Measurements from ENCODE around the gene LGALS9.
"Not testable (repeated sequence)": the region's sequence is repeated elsewhere in the genome, so short reads cannot be mapped to it uniquely, and the experiment has no call there.

Gene LGALS9

GRCh38 chr17:27654136-27654535 is 23.1 kb downstream of the LGALS9 start:
- DNase-seq (ENCODE audit: low read depth, low spot score): no peak

- peak; percentile 22 for DNase-seq (ENCODE audit: low read depth, low spot score)
These were observed 23.9 kb downstream of the LGALS9 start for GRCh38 chr17:27654654-27655524.

- not testable (repeated sequence) for DNase-seq (ENCODE audit: low read depth, low spot score)
These were observed 24.6 kb downstream of the LGALS9 start for GRCh38 chr17:27655525-27656111.

- not testable (repeated sequence) for DNase-seq (ENCODE audit: low read depth, low spot score)
These were observed 25.6 kb downstream of the LGALS9 start for GRCh38 chr17:27656620-27657019.

- DNase-seq (ENCODE audit: low read depth, low spot score): no peak
These were observed 26.6 kb downstream of the LGALS9 start for GRCh38 chr17:27657620-27658019.

- no peak for DNase-seq (ENCODE audit: low read depth, low spot score)
These were observed 28.7 kb downstream of the LGALS9 start for GRCh38 chr17:27659683-27660082.

GRCh38 chr17:27660436-27660835 is 29.4 kb downstream of the LGALS9 start:
- DNase-seq (ENCODE audit: low read depth, low spot score): no peak

GRCh38 chr17:27663936-27664605 is 33.1 kb downstream of the LGALS9 start:
- DNase-seq (ENCODE audit: low read depth, low spot score): no peak

- no peak for DNase-seq (ENCODE audit: low read depth, low spot score)
These were observed 33.6 kb downstream of the LGALS9 start for GRCh38 chr17:27664606-27664965.

GRCh38 chr17:27665549-27665948 is 34.6 kb downstream of the LGALS9 start:
- DNase-seq (ENCODE audit: low read depth, low spot score): no peak

GRCh38 chr17:27666270-27666669 is 35.3 kb downstream of the LGALS9 start:
- not testable (repeated sequence) for DNase-seq (ENCODE audit: low read depth, low spot score)

GRCh38 chr17:27666831-27667560 is 36.0 kb downstream of the LGALS9 start:
- DNase-seq (ENCODE audit: low read depth, low spot score): no peak

GRCh38 chr17:27667656-27668487 is 36.9 kb downstream of the LGALS9 start:
- no peak for DNase-seq (ENCODE audit: low read depth, low spot score)

GRCh38 chr17:27668488-27668823 is 37.5 kb downstream of the LGALS9 start:
- DNase-seq (ENCODE audit: low read depth, low spot score): no peak

GRCh38 chr17:27669136-27669535 is 38.1 kb downstream of the LGALS9 start:
- DNase-seq (ENCODE audit: low read depth, low spot score): no peak

- DNase-seq (ENCODE audit: low read depth, low spot score): no peak
These were observed 38.9 kb downstream of the LGALS9 start for GRCh38 chr17:27669850-27670249.

GRCh38 chr17:27670791-27671590 is 40.0 kb downstream of the LGALS9 start:
- DNase-seq (ENCODE audit: low read depth, low spot score): no peak

- DNase-seq (ENCODE audit: low read depth, low spot score): no peak
These were observed 40.6 kb downstream of the LGALS9 start for GRCh38 chr17:27671591-27671910.

- DNase-seq (ENCODE audit: low read depth, low spot score): not testable (repeated sequence)
These were observed 41.0 kb downstream of the LGALS9 start for GRCh38 chr17:27671977-27672480.

- no peak for DNase-seq (ENCODE audit: low read depth, low spot score)
These were observed 43.3 kb downstream of the LGALS9 start for GRCh38 chr17:27674335-27674734.

Measured in activated CD4-positive, CD25-positive, alpha-beta regulatory T cell treated with anti-CD3 and anti-CD28 coated beads, Interleukin-2, amount 50 U/mL, for 16 hours (primary cell).